Thoracic aorta (tissue), 2 donors: Measurements from ENCODE around the gene DNAH11. TPM values are rescaled to one million over a fixed set of nuclear protein-coding genes. Genes with fewer than 3 reads are reported as not detected.
"Not testable (repeated sequence)": the region's sequence is repeated elsewhere in the genome, so short reads cannot be mapped to it uniquely, and the experiment has no call there.

Experiments
- ATAC-seq: fragments of 150-250 bp; one replicate; pipeline ENCODE4 v1.8.0; 2017; ENCODE audit warnings: low read depth; ENCODE audit not compliant: insufficient number of reproducible peaks, low FRiP score
- DNase-seq: peaks from one replicate; pipeline ENCODE4 v3.0.0-alpha.2; 2020; ENCODE audit warnings: low spot score
- H3K27ac ChIP-seq, 2 donors: fragments of 200-600 bp; sonication (generic); 1 replicate in 1 of 2; 2 replicates in 1 of 2; pipeline ENCODE4 v1.5.1; 2016; ENCODE audit warnings: mild to moderate bottlenecking in 2 of 2, moderate library complexity in 2 of 2
- H3K27me3 ChIP-seq: fragments of 200-600 bp; sonication (generic); replicated peaks from 2 replicates; pipeline ENCODE4 v1.6.0; 2016; ENCODE audit warnings: mild to moderate bottlenecking; ENCODE audit not compliant: insufficient read depth
- H3K36me3 ChIP-seq: fragments of 200-600 bp; sonication (generic); one replicate; pipeline ENCODE4 v1.5.1; 2016
- H3K4me1 ChIP-seq, 2 donors: fragments of 200-600 bp; sonication (generic); 1 replicate in 1 of 2; 2 replicates in 1 of 2; pipeline versions ENCODE4 v1.5.1 to v1.6.0; 2016; ENCODE audit warnings: low read depth in 2 of 2, mild to moderate bottlenecking in 1 of 2; ENCODE audit not compliant: control insufficient read depth in 1 of 2
- H3K4me3 ChIP-seq: fragments of 200-600 bp; sonication (generic); 2 replicates; pipeline ENCODE4 v1.5.1; 2016; ENCODE audit warnings: mild to moderate bottlenecking
- H3K9me3 ChIP-seq: fragments of 200-600 bp; sonication (generic); 2 replicates; pipeline ENCODE4 v1.5.1; 2016
- total RNA-seq, 2 donors: library from RNA; depleted of rRNA; stranded (reverse); fragments of >200 nt; gene quantifications; one replicate each; pipeline versions ENCODE4 v1.1.0 to v1.2.3, GENCODE V29; 2016
- TF ChIP-seq, protein P1 (sequence below): fragments of 200-600 bp; sonication (generic); IDR thresholded peaks from one replicate; pipeline ENCODE4 v1.5.1; 2019; ENCODE audit warnings: antibody characterized with exemption

The DNAH11 gene
- total RNA-seq, 2 donors from 2014 or later, result 1.9 to 16.2 TPM

- ATAC-seq (no peak), DNase-seq (no peak)
- Histone ChIP-seq H3K36me3 (no peaks in the 10 kb centered on the region), H3K27ac (no peak overlapping the region), H3K9me3 (no peaks in the 10 kb centered on the region), H3K4me3 (no peak overlapping the region), H3K4me1 (no peaks in the 10 kb centered on the region), H3K27me3 (no peaks in the 10 kb centered on the region)
- TF ChIP-seq, protein P1, sequence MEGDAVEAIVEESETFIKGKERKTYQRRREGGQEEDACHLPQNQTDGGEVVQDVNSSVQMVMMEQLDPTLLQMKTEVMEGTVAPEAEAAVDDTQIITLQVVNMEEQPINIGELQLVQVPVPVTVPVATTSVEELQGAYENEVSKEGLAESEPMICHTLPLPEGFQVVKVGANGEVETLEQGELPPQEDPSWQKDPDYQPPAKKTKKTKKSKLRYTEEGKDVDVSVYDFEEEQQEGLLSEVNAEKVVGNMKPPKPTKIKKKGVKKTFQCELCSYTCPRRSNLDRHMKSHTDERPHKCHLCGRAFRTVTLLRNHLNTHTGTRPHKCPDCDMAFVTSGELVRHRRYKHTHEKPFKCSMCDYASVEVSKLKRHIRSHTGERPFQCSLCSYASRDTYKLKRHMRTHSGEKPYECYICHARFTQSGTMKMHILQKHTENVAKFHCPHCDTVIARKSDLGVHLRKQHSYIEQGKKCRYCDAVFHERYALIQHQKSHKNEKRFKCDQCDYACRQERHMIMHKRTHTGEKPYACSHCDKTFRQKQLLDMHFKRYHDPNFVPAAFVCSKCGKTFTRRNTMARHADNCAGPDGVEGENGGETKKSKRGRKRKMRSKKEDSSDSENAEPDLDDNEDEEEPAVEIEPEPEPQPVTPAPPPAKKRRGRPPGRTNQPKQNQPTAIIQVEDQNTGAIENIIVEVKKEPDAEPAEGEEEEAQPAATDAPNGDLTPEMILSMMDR, result no peak
Observed at GRCh38 chr7:21920936-21921335, 378.1 kb downstream of the DNAH11 start.

DNA sequence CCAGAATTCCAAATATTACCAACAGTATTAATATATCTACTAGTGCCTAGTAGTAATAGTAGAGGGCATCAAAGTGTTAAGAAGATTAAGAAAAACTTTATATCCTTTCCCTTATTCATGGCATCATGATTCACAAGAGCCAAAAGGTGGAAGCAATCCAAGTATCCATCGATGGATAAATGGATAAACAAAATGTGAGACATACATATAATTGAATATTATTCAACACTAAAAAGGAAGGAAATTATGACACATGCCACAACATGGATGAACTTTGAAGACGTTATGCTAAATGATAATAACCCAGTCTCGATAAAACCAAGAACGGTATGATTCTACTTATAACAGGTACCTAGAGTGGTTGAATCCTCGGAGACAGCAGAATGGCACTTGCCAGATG lies 379.8 kb downstream of the DNAH11 start:
- Histone ChIP-seq H3K9me3 (no peaks in the 10 kb centered on the region), H3K36me3 (no peaks in the 10 kb centered on the region), H3K4me3 (no peak overlapping the region), H3K27ac (no peak overlapping the region), H3K27me3 (no peaks in the 10 kb centered on the region), H3K4me1 (no peaks in the 10 kb centered on the region)
- TF ChIP-seq, protein P1, result no peak
- ATAC-seq (no peak), DNase-seq (no peak)

- H3K9me3 ChIP-seq, result no peaks in the 10 kb centered on the region
- no peaks in the 10 kb centered on the region for H3K27me3 ChIP-seq
- no peak overlapping the region for H3K4me3 ChIP-seq
- no peaks in the 10 kb centered on the region for H3K4me1 ChIP-seq
- TF ChIP-seq, protein P1, result no peak
- ATAC-seq (no peak), DNase-seq (no peak)
- no peak overlapping the region for H3K27ac ChIP-seq
- H3K36me3 ChIP-seq, result no peaks in the 10 kb centered on the region
Observed at GRCh38 chr7:21923658-21924057, 380.8 kb downstream of the DNAH11 start.

DNA sequence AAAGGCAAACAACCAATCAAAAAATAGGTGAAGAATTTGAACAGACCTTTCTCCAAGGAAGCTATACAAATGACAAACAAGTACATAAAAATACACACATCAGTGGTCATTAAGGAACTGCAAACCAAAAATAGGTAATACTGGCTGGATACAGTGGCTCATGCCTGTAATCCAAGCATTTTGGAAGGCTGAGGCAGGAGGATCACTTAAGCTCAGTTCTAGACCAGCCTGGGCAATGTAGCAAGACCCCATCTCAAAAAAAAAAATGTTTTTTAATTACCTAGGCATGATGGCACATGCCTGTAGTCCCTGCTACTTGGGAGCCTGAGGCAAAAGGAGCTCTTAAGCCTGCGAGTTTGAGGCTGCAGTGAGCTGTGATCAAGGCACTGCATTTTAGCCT lies 383.6 kb downstream of the DNAH11 start:
- Histone ChIP-seq H3K36me3 (no peaks in the 10 kb centered on the region), H3K27me3 (no peaks in the 10 kb centered on the region), H3K27ac (no peak overlapping the region), H3K9me3 (peaks cover 6% of the 10 kb centered on the region), H3K4me3 (no peak overlapping the region), H3K4me1 (no peaks in the 10 kb centered on the region)
- TF ChIP-seq, protein P1, result no peak
- ATAC-seq (no peak), DNase-seq (no peak)

DNA sequence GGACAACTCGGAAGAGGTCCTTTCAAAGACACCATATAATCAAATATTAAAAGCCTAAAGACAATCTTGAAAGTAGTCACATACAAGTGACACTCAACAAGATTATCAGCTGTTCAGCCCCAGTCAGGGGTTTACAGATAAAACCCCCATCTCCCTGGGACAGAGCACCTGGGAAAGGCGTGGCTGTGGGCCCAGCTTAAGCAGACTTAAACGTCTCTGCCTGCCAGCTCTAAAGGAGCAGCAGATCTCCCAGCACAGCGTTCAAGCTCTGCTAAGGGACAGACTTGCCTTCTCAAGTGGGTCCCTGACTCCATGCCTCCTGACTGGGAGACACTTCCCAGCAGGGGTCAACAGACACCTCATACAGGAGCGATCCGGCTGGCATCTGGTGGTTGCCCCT lies 384.9 kb downstream of the DNAH11 start:
- Histone ChIP-seq H3K4me1 (no peaks in the 10 kb centered on the region), H3K27me3 (no peaks in the 10 kb centered on the region), H3K27ac (no peak overlapping the region), H3K4me3 (no peak overlapping the region), H3K9me3 (peaks cover 6% of the 10 kb centered on the region), H3K36me3 (no peaks in the 10 kb centered on the region)
- TF ChIP-seq, protein P1, result no peak
- ATAC-seq (no peak), DNase-seq (no peak)

GRCh38 chr7:21933293-21933692 lies 390.5 kb downstream of the DNAH11 start:
- not testable (repeated sequence) for ATAC-seq

More at GRCh38 chr7:21933293-21933692, 390.5 kb downstream of the DNAH11 start:
- not testable (repeated sequence) for H3K27me3 ChIP-seq, H3K4me1 ChIP-seq, H3K9me3 ChIP-seq, H3K27ac ChIP-seq, DNase-seq, H3K36me3 ChIP-seq, H3K4me3 ChIP-seq
